Lower leg skin (tissue), 4 donors: ENCODE data around the gene EGFLAM. TPM values are rescaled to one million over a fixed set of nuclear protein-coding genes. Genes with fewer than 3 reads are reported as not detected.
A peak's percentile ranks its signal among the peaks of the same experiment; 100 is the strongest.

Experiments used
- DNase-seq, 2 donors: peaks; one replicate each; pipeline ENCODE4 v3.0.0-alpha.2; 2019; ENCODE audit warnings: low spot score in 2 of 2
- H3K4me3 ChIP-seq: fragments of 200-600 bp; sonication (generic); 2 replicates; pipeline ENCODE4 v1.5.1; 2017; ENCODE audit warnings: mild to moderate bottlenecking, low read depth; ENCODE audit not compliant: poor library complexity, severe bottlenecking
- POLR2A ChIP-seq, 2 donors: fragments of 450-650 bp; IDR thresholded peaks; one replicate each; pipeline ENCODE4 v1.6.1; 2016 to 2017; ENCODE audit warnings: antibody characterized with exemption in 2 of 2, mild to moderate bottlenecking in 1 of 2, moderate library complexity in 1 of 2
- WGBS, 2 donors: methylation state at CpG; one replicate each; pipeline ENCODE4 v1.1.5; 2018; 5-methylcytosine and 5-hydroxymethylcytosine counted together
- intact Hi-C: fragments of 100-400 bp; cut with DNase I; formaldehyde crosslinking; loops from one replicate; pipeline ENCODE4 v1.15.0; 2023; ENCODE audit warnings: low total_unique reads
- total RNA-seq, 4 donors: library from RNA; depleted of rRNA; stranded (reverse); fragments of >200 nt; gene quantifications; one replicate each; pipeline ENCODE4 v1.1.0, GENCODE V29; 2016
- TF ChIP-seq, protein P1 (sequence below), 3 donors: fragments of 450-650 bp; IDR thresholded peaks; one replicate each; pipeline ENCODE4 v1.5.1; 2016; ENCODE audit warnings: antibody characterized with exemption in 3 of 3, mild to moderate bottlenecking in 3 of 3, moderate library complexity in 2 of 3

The EGFLAM gene
- total RNA-seq, 4 donors from 2014 or later: 0.72 to 4.4 (median 2.7) TPM

DNA sequence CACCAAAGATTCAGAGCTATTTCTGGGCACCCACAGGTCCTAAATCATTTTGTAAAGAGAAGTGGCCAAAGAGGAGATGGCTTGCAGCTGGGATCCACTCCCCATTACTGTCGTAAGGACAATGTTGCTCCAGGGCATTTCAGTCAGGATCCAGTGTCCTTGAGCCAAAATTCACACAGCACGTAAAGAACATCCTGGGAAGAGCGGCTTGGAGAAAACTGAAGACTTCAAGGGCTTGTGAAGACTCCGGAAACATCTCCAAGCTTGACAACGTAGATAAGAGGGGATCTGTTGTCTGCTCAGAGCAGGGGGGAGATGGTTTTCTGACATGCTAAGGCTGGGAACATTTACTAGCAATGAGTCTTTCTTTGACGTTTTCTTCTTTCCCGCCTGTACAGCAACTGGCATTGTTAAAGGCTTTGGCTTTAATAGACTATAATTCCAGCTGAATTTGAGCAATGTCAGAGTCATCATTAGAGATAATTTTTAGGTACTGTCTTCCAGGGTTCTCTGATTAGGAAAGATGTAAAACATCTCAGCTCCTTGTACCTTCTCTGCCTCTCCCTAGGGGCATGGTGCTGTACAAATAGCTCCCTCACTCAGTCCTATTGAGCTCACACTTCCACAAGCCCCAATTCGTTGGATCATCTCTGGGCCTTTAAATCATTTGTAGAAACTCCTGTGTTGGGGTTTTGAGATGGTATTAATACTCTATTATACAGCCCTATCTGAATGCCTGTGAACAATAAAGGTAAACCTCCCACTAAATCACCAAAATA lies 39.7 kb downstream of the EGFLAM start:
- intact Hi-C loops: no loop called here
- WGBS, 2 donors: 42 to 43% methylated on average over 8 of the region's 8 CpGs
- no peak overlapping the region for H3K4me3 ChIP-seq
- no peak for DNase-seq
- TF ChIP-seq, protein P1, sequence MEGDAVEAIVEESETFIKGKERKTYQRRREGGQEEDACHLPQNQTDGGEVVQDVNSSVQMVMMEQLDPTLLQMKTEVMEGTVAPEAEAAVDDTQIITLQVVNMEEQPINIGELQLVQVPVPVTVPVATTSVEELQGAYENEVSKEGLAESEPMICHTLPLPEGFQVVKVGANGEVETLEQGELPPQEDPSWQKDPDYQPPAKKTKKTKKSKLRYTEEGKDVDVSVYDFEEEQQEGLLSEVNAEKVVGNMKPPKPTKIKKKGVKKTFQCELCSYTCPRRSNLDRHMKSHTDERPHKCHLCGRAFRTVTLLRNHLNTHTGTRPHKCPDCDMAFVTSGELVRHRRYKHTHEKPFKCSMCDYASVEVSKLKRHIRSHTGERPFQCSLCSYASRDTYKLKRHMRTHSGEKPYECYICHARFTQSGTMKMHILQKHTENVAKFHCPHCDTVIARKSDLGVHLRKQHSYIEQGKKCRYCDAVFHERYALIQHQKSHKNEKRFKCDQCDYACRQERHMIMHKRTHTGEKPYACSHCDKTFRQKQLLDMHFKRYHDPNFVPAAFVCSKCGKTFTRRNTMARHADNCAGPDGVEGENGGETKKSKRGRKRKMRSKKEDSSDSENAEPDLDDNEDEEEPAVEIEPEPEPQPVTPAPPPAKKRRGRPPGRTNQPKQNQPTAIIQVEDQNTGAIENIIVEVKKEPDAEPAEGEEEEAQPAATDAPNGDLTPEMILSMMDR (IDR thresholded peaks at IDR 0.05): no peak
- TF ChIP-seq POLR2A (IDR thresholded peaks at IDR 0.05): no peak

DNA sequence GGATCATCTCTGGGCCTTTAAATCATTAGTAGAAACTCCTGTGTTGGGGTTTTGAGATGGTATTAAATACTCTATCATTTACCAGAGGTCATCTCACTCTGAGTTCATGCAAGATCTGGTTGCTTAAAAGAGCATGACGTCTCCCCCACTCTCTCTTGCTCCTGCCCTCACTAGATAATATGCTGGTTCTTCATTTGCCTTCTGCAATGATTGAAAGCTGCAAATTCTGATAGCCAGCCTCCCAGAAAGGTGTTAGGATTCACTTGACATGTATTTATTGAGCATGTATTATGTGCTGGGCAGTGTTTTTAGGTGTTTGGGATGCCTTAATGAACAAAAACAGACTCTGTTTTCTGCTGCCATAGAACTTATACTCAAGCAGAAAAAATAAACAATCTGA lies 41.2 kb downstream of the EGFLAM start:
- intact Hi-C loops: no loop called here
- WGBS, 2 donors: 86 to 96% methylated on average over 1 of the region's 1 CpG
- H3K4me3 ChIP-seq: no peak overlapping the region
- TF ChIP-seq POLR2A (IDR thresholded peaks at IDR 0.05): no peak
- TF ChIP-seq, protein P1 (IDR thresholded peaks at IDR 0.05): no peak
- DNase-seq: no peak

DNA sequence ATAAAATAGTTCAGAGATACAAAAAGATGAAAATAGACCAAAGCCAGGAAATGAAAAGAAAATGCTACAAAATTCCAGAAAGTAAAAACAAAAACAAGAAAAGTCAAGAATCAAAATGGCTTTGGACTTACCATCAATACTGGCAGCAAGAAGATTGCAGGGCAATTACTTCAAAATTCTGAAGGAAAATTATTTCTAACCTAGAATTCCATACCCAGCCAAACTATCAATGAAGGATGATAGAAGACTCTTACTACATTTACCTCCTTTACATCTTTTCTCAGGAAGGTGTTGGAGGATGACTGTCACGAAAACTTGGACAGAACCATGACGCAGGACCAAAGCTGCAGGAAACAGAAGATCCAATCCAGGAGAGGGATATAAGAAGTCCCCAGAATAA lies 46.8 kb downstream of the EGFLAM start:
- no peak overlapping the region for H3K4me3 ChIP-seq
- DNase-seq: no peak
- intact Hi-C loops: no loop called here
- WGBS, 2 donors: 85 to 98% methylated on average over 2 of the region's 2 CpGs
- TF ChIP-seq POLR2A (IDR thresholded peaks at IDR 0.05): no peak
- TF ChIP-seq, protein P1 (IDR thresholded peaks at IDR 0.05): no peak

DNA sequence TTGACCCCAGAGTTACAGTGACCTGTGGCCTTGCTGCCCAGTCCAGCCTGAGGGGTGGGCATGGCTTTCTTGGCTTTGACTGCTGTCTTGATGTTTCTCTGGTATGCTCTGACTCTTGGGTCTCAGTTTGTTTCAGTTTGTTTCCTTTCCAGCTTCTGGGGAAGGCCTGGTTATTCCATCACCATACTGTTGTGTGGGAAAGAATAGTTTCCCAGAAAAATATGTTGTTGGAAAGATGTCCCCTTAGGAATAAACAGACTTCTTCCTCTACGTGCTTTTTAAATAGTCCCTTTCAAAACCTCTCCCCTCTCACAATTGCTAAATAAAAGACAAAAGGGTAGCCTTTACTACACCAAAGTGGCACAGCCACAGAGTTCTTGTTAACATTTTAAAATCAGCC lies 49.5 kb downstream of the EGFLAM start:
- no peak for DNase-seq
- intact Hi-C loops: no loop called here
- no peak overlapping the region for H3K4me3 ChIP-seq
- 62 to 64% methylated on average over 1 of the region's 1 CpG for WGBS, 2 donors
- no peak for TF ChIP-seq POLR2A (IDR thresholded peaks at IDR 0.05)
- TF ChIP-seq, protein P1 (IDR thresholded peaks at IDR 0.05): no peak

DNA sequence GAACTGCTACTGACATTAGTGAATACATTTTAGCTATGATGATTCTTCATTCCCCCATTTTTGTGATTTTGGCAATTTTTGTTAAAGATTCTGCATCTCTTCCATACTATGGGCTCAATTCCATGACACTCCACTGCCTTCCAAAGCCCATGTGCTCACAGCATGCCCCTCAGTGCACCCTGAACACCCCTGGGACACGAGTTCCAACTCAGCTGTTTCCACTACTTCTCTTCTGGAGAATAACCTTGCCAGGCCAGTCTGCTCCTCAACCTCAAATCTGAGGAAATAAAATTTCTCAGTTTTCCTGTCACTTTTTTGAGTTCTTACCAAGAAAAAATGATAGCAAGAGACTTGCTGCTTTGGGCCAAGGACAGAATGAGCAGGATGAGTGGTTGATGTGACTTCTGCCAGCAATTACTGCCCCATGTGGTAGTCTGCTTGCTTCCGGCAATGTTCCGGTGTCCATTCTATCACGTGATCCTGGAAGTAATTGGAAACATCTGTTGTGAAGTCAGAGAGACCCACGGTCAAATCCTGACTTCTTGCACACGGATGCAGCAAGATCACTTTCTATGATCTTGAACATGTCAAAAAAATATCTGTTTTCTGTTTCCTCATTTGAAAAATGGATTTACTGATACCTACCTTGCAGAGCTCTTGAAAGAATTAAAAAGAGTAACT lies 58.3 kb downstream of the EGFLAM start:
- H3K4me3 ChIP-seq: no peak overlapping the region
- 42 to 48% methylated on average over 6 of the region's 6 CpGs for WGBS, 2 donors
- peak in 1 of 2 donors; percentile 56 for DNase-seq
- TF ChIP-seq, protein P1 (IDR thresholded peaks at IDR 0.05): no peak
- intact Hi-C loops: no loop called here
